ENCODE results near the gene SRSF2. TPM values are rescaled to one million over a fixed set of nuclear protein-coding genes. Genes with fewer than 3 reads are reported as not detected.

The SRSF2 gene, protein sequence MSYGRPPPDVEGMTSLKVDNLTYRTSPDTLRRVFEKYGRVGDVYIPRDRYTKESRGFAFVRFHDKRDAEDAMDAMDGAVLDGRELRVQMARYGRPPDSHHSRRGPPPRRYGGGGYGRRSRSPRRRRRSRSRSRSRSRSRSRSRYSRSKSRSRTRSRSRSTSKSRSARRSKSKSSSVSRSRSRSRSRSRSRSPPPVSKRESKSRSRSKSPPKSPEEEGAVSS
- total RNA-seq = 100 to 1,000 TPM; 217 to 316 TPM

DNA sequence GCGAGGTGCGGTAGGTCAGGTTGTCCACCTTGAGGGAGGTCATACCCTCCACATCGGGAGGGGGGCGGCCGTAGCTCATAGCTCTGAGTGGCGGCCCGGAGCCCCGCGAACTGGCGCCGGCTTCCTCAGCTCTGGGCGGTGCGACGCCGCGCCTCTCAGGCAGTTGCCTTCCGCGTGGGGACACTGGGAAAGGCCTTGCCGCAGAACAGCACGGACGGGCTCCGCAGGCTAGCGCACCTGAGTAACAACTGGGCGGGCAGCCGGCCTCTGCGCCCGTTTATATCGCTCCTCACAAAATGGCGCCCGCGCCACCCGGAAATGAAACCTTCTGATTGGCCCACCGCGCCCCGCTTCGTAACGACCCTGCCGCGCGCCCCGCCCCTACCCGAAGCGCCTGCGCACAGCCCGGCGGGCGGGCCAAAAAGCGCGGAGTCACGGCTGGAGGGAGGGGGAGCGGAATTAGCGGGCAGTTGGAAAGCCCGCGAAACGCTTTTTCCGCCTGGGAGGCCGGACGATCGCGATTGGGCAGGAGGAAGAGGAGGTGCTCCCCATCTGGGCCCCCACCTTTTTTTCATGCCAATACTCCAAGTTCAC is at the start of gene SRSF2:
Gene SRSF2 (minus strand): TSS at position 250 of the 594 bp plus-strand sequence. CDS start 171 bp downstream, at position 79.
- Histone ChIP-seq H3K4me3 (peak within 1 kb of the TSS; percentile 99), H3K9me3 (no peaks in the 10 kb centered on the region), H3K27me3 (replicated peaks; ENCODE audit: insufficient read depth) (no peaks in the 10 kb centered on the region), H3K27ac (peak within 1 kb of the TSS; percentile 100), H3K4me1 (replicated peaks) (peaks cover 10% of the 10 kb centered on the region), H3K36me3 (no peaks in the 10 kb centered on the region)
- WGBS = under 1% methylated on average over 59 of the region's 60 CpGs
- intact Hi-C loops (cut with DNase I) = no loop called here
- TF ChIP-seq, protein P1, sequence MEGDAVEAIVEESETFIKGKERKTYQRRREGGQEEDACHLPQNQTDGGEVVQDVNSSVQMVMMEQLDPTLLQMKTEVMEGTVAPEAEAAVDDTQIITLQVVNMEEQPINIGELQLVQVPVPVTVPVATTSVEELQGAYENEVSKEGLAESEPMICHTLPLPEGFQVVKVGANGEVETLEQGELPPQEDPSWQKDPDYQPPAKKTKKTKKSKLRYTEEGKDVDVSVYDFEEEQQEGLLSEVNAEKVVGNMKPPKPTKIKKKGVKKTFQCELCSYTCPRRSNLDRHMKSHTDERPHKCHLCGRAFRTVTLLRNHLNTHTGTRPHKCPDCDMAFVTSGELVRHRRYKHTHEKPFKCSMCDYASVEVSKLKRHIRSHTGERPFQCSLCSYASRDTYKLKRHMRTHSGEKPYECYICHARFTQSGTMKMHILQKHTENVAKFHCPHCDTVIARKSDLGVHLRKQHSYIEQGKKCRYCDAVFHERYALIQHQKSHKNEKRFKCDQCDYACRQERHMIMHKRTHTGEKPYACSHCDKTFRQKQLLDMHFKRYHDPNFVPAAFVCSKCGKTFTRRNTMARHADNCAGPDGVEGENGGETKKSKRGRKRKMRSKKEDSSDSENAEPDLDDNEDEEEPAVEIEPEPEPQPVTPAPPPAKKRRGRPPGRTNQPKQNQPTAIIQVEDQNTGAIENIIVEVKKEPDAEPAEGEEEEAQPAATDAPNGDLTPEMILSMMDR (IDR thresholded peaks at IDR 0.05) = no peak
- TF ChIP-seq POLR2AphosphoS5 (IDR thresholded peaks at IDR 0.05) = peak; percentile 97
- peak; percentile 100 for TF ChIP-seq POLR2A (IDR thresholded peaks at IDR 0.05)
- peak; percentile 97 for DNase-seq (ENCODE audit: low spot score)

DNA sequence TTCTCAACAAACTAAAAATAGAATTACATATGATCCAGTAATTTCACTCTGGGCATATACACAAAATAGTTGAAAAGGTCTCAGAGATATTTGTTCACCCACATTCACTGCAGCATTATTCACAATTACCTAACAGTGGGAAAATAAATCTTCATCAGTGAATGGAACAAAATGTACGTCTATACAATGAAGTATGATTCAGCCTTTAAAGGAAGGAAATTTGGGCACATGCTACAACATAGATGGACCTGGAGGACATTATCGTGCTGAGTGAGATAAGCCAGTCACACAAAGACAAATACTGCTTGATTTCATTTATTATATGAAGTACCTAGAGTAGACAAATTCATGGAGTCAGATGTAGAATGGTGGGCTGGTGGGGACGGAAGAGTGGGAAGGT is 47.8 kb upstream of the SRSF2 start:
- Histone ChIP-seq H3K9me3 (no peaks in the 10 kb centered on the region), H3K27ac (no peak overlapping the region), H3K36me3 (no peaks in the 10 kb centered on the region), H3K4me1 (replicated peaks) (no peaks in the 10 kb centered on the region), H3K4me3 (no peak overlapping the region), H3K27me3 (replicated peaks; ENCODE audit: insufficient read depth) (no peaks in the 10 kb centered on the region)
- intact Hi-C loops (cut with DNase I) = no loop called here
- no peak for DNase-seq (ENCODE audit: low spot score)
- TF ChIP-seq, protein P1 (IDR thresholded peaks at IDR 0.05) = no peak
- TF ChIP-seq POLR2AphosphoS5 (IDR thresholded peaks at IDR 0.05) (no peak), POLR2A (IDR thresholded peaks at IDR 0.05) (no peak)
- WGBS = 88% methylated on average over 3 of the region's 3 CpGs

DNA sequence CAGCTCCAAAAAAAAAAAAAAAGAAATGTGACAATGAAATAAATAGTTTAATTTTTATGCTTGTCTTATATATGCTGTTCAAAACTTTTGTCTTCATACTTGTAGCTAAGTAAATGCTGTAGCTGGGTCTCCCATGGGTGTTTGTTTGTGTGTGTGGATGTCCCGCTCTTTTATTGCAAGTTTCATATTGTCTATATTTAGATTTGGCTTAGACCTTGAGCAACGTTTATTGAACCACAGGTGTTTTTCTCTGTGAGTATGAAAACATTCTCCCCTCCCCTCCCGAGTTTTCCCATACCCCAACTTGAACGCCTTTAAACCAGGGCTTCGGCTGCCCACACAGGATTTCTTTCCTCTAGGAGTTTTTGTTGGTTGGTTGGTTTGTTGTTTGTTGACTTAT is 46.0 kb upstream of the SRSF2 start:
- intact Hi-C loops (cut with DNase I) = no loop called here
- Histone ChIP-seq H3K9me3 (no peaks in the 10 kb centered on the region), H3K27me3 (replicated peaks; ENCODE audit: insufficient read depth) (no peaks in the 10 kb centered on the region), H3K4me3 (no peak overlapping the region), H3K27ac (no peak overlapping the region), H3K36me3 (no peaks in the 10 kb centered on the region), H3K4me1 (replicated peaks) (no peaks in the 10 kb centered on the region)
- WGBS = 83% methylated on average over 5 of the region's 5 CpGs
- TF ChIP-seq POLR2A (IDR thresholded peaks at IDR 0.05) = no peak
- TF ChIP-seq POLR2AphosphoS5 (IDR thresholded peaks at IDR 0.05) = no peak
- TF ChIP-seq, protein P1 (IDR thresholded peaks at IDR 0.05) = no peak
- DNase-seq (ENCODE audit: low spot score) = no peak

DNA sequence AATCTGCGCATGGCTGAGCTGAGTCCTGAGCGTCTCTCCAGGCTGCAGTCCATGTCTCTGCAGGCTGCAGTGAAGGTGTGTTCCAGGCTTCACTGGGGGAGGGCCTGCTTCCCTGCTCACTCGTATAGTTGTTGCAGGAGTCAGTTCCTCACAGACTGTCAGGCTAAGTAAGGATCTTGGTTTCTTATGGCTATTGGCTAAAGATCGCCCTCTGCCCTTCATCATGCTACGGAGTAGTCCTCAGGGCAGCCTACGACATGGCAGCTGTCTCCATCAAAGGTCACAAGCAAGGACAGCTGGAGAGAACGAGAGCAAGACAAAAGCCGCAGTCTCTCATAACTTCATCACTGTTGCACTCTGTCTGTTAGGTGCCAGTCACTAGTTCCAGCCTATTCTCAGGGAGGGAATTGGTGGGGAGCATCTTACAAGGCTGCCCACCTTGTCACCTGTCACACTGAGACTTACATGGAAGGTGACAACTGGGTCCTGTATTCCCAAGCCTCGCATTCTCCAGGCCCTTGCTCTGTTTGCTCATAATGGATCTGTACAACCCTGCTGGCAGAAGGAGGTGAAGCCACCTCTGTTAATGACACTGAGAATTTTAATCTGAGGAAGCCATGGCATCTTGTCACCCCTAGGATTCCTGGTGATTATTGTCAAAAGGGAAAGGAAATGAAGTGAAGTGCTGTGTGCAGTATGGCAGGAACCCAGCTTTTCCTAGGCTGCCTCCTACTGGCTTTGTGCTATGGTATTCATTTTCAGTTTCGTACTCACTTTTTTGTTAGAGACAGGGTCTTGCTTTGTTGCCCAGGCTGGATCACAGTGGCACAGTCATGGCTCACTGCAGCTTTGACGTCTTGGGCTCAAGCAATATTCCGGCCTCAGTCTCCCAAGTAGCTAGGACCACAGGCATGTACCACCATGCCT is 44.2 kb upstream of the SRSF2 start:
- Histone ChIP-seq H3K9me3 (no peaks in the 10 kb centered on the region), H3K4me3 (no peak overlapping the region), H3K27ac (no peak overlapping the region), H3K27me3 (replicated peaks; ENCODE audit: insufficient read depth) (no peaks in the 10 kb centered on the region), H3K4me1 (replicated peaks) (no peaks in the 10 kb centered on the region), H3K36me3 (no peaks in the 10 kb centered on the region)
- TF ChIP-seq, protein P1 (IDR thresholded peaks at IDR 0.05) = no peak
- no peak for TF ChIP-seq POLR2AphosphoS5 (IDR thresholded peaks at IDR 0.05)
- TF ChIP-seq POLR2A (IDR thresholded peaks at IDR 0.05) = no peak
- intact Hi-C loops (cut with DNase I) = no loop called here
- WGBS = 86% methylated on average over 12 of the region's 12 CpGs
- no peak for DNase-seq (ENCODE audit: low spot score)
